GM06990 (cell line): ENCODE measurements around the gene FAM181A.
A peak's percentile ranks its signal among the peaks of the same experiment; 100 is the strongest.

ENCODE experiments used
- DNase-seq: peaks from one replicate; pipeline ENCODE4 v3.0.0-alpha.2; 2011; ENCODE audit not compliant: insufficient read length; ENCODE audit errors: extremely low read depth
- H3K27me3 ChIP-seq: replicated peaks from 2 replicates; pipeline ENCODE4 v1.6.0; 2011; ENCODE audit warnings: low read length; ENCODE audit not compliant: control insufficient read depth, insufficient read depth
- H3K36me3 ChIP-seq: 2 replicates; pipeline ENCODE4 v1.5.1; 2011; ENCODE audit warnings: low read length; ENCODE audit not compliant: control insufficient read depth, insufficient read depth
- H3K4me3 ChIP-seq: replicated peaks from 2 replicates; pipeline ENCODE4 v1.5.1; 2011; ENCODE audit warnings: low read depth, mild to moderate bottlenecking, control low read depth, low read length
- TF ChIP-seq, protein P1 (sequence below): IDR thresholded peaks from 2 replicates; pipeline ENCODE4 v1.5.1; 2011; ENCODE audit warnings: low read length, control low read depth, mild to moderate bottlenecking, inconsistent platforms; ENCODE audit not compliant: insufficient read depth, poor library complexity, severe bottlenecking

FAM181A gene

DNA sequence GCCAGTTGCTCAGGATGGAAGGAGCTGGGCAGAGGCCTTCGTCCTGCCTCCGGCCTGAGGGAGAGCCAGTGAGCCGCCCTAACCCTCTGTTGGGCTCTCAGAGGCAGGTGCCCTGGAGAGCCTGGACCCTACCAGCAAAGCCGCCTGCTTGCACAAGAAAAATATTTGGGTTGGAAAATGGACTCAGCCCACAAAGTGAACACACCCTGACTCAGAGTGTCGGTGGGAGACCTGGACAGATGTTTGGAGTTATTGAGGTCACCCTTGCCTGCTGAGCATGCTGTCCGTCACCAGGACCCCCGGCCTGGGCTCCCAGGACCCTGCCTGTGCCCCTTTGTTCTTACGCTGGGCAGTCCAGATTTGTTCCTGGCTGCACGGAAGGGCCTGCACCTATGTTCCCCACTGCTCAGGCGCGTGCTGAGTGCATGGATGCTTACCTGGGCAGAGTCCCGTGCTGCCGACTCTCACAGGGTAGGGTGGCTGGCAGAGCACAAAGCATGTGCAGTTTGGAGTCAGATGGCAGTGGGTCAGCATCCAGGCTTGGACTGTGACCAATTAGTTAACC is 22.4 kb downstream of the FAM181A start:
- no peaks in the 10 kb centered on the region for H3K27me3 ChIP-seq
- DNase-seq, result no peak
- H3K36me3 ChIP-seq, result peaks cover 7% of the 10 kb centered on the region
- H3K4me3 ChIP-seq, result no peak overlapping the region
- TF ChIP-seq, protein P1, sequence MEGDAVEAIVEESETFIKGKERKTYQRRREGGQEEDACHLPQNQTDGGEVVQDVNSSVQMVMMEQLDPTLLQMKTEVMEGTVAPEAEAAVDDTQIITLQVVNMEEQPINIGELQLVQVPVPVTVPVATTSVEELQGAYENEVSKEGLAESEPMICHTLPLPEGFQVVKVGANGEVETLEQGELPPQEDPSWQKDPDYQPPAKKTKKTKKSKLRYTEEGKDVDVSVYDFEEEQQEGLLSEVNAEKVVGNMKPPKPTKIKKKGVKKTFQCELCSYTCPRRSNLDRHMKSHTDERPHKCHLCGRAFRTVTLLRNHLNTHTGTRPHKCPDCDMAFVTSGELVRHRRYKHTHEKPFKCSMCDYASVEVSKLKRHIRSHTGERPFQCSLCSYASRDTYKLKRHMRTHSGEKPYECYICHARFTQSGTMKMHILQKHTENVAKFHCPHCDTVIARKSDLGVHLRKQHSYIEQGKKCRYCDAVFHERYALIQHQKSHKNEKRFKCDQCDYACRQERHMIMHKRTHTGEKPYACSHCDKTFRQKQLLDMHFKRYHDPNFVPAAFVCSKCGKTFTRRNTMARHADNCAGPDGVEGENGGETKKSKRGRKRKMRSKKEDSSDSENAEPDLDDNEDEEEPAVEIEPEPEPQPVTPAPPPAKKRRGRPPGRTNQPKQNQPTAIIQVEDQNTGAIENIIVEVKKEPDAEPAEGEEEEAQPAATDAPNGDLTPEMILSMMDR, result no peak

DNA sequence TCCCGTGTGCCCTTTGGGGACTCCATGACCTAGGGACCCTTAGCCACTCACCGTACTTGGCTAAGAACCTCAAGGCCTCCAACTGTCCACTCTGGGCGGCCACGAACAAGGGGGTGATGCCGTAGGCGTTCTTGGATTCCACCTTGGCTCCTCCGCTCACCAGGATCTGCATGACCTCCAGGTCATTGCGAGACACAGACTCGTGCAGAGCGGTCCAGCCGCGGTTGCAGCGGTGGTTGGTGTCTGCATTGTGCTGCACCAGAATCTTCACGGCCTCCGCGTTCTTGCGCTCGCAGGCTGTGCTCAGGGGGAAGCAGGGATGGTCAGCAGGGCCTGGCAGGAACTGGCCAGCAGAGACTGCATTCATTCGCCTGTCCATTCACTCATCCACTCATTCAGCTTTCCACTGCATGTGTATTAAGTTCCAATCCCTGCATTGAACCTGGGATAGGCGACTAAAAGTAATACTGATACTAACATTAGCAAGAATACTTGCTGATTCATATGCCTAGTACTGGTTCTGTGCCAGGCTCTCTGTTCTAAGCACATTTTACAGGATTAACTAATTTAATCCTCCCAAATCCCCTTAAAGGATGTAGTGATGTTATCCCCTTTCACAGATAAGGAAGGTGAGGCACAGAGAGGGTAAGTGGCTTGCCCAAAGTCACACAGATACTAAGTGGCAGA is 23.9 kb downstream of the FAM181A start:
- no peak for DNase-seq
- Histone ChIP-seq H3K27me3 (no peaks in the 10 kb centered on the region), H3K4me3 (no peak overlapping the region), H3K36me3 (peaks cover 5% of the 10 kb centered on the region)
- TF ChIP-seq, protein P1, result no peak

DNA sequence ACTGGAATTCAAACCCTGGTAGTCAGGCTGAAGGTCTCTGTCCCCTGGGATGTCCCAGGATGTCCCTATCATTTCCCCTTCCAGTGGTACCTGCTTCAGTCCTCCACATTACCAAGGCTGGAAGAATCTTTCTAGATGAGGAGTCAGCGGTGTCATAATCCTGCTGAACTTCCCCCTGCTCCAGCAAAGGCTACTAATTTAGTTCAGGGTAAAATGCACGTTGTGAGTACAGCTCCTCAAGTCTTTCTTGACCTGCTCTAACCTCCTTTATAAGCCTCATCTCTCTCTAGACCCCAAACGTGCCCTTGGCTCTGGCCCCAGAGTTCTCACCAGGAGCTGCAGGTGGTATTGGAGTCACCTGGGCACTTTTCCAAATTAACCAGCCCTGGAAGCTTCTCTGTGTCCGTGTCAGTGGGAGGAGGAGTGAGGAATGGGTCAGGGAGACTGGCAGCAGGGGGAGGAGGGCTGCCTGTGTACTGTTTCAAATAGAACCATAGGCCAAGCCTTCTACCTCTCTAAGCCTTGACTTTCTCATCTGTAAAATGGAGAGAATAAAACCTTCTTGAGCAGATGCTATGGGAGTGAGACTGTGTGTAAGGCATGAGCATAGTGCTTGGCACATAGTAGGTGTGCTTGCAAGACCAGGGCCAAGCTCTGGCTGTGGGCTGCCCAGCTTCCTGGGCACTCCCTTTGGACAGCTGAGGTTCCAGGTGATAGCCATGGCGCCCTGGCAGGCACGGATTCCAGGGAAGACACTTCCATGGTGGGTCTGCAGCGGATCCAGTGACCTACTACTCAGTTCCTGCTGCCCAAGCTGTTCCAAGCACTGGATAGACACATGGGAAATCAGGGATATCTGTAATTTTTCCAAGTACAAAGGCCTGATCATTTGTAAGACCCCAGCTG is 24.7 kb downstream of the FAM181A start:
- Histone ChIP-seq H3K27me3 (no peaks in the 10 kb centered on the region), H3K4me3 (no peak overlapping the region), H3K36me3 (peaks cover 4% of the 10 kb centered on the region; the same call in 1 of the 2 replicates)
- no peak for DNase-seq
- TF ChIP-seq, protein P1, result no peak

DNA sequence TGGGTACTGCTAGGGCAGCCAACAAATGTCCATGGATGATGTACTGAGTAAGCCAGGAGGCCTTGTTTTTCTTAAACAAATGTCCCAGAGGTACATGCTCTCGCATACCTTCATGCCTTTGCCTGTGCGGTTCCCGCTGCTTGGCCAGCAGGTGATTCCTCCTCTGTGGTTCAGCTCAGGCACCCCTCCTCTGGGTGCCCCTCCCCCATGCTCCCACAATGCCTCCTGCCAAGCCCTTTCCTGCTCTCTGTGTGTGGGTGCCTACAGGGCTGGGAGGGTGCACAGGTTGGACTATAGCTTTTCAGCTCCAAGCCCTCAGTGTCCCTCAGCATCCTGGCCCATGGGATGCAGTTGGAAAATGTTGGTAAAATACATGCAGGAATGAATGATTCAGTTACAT is 25.7 kb downstream of the FAM181A start:
- no peak overlapping the region for H3K4me3 ChIP-seq
- no peaks in the 10 kb centered on the region for H3K27me3 ChIP-seq
- TF ChIP-seq, protein P1, result no peak
- DNase-seq, result no peak
- H3K36me3 ChIP-seq, result peaks cover 4% of the 10 kb centered on the region; the same call in 1 of the 2 replicates

DNA sequence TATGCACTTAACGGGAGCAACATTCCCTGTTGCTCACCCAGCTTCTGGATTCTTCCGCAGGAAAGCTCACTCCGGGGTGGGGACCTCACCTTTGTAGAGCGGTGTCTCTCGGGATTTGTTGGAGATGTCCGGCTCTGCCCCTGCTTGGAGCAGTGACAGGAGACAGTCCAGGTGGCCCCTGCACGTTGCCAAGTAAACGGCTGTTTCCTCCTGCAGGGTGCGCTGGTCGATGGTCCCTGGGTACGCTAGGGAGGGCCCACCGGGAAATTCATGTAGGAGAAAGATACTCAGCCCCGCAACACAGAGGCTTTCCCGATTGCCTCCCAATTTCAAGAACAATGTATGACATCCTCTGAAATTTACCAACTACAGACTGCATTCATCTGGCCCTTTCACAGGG is 26.1 kb downstream of the FAM181A start:
- TF ChIP-seq, protein P1, result peak; percentile 20
- no peak overlapping the region for H3K4me3 ChIP-seq
- H3K36me3 ChIP-seq, result peaks cover 4% of the 10 kb centered on the region; the same call in 1 of the 2 replicates
- no peaks in the 10 kb centered on the region for H3K27me3 ChIP-seq
- DNase-seq, result no peak
